GM21737 (cell line): ENCODE results near the gene RBMS1.

Experiments used
- ATAC-seq: cut with Tn5 transposase; IDR thresholded peaks from one replicate; pipeline ENCODE4 v1.9.1; 2021; ENCODE audit warnings: mild to moderate bottlenecking, moderate library complexity; ENCODE audit not compliant: unreplicated experiment

RBMS1 gene

DNA sequence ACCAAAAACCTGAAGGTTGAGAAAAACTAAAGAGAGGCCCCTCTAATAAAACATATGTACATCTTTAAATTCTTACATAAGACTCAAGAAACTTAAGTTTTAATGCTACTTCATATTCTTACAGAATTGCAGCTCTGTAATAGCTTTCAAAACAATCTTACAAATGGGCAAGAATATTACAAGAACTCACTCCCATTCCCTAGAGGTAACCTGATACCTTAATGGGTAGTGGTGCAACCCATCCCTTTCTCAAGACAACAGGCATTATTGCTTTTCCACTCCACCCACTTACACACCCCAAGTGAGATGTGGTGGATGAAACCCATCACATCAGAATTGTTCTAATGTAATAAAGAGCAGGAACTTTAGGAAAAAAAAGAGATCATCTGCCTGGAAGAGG lies 103.7 kb downstream of the RBMS1 start:
- ATAC-seq, result no peak

DNA sequence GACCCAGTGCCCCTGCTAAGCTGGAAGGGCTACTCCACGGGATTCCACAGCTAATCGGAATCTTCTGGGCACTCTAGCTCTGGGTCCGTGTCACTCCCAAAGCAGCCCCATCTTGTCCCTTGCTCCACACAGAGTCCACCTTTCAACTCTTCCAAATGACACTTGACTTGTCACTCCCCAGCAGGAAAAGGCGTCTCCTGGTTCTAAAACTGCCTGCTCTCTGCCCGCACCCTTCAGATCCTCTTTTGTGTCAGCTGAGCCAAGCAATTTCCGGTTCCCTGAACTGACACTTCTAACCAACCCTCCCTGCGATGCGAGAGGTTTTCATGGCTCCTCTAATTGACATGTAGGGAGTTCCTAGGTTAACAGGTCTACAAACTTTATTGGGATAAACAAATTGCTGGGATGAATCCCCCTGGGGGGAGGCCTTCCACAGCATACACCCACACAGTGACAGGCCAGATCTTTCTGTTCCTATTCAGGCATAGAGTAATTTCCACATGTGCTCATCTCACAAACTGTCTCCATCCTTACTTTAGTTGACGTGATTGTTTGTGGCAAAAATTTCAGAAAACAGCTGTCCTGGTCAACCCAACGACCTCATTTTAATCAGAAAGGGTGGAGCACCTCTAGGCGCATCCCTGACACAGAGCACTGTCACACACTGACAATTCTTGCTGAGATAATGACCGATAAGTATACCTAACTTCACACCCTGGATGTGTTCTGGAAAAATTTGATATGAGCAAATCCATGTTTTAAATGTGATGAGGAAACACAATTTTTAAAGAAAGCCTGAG lies 104.9 kb downstream of the RBMS1 start:
- no peak for ATAC-seq

DNA sequence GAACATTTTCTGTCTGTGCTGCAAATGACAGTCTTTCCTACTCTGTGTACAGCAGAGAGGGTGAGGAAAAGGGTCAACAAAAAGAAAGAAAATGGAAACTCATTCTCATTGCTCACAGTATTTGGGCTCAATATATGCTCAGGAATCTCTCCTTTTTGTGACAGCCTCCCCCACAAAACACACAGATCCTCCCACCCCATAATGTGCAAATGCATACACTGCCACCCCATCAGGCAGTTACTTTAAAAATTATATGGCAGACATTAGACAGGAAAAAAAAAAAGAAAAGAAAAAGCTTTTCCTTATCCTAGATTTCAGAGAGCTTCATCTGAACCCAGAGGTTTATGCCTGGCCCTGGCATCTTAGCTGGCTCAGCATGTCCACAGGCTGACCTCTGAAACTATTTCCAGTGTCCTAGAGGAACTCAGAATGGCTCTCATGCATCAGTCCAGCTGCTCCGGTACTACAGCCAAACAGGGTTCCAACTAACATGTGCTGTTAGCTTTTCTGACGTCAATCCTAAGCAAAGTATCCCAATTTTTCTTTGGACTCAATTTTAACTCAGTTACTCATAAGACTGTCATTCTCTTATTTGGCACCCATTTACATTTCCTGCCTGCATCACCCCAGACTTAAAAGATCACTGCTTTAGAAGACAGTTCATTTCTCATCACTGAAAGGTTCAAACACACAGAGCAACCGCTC lies 105.9 kb downstream of the RBMS1 start:
- ATAC-seq, result no peak

DNA sequence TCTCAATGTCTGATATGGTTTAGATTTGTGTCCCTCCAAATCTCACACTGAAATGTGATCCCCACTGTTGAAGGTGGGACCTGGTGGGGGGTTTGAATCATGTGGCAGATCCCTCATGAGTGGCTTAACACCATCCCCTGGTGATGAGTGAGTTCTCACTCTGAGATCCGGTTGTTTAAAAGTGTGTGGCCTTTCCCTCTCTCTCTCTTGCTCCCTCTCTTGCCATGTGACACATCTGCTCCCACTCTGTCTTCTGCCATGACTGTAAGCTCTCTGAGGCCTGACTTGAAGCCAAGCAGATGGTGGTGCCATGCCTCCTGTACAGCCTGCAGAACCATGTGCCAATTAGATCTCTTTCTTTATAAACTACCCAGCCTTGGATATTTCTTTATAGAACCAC lies 108.8 kb downstream of the RBMS1 start:
- no peak for ATAC-seq

DNA sequence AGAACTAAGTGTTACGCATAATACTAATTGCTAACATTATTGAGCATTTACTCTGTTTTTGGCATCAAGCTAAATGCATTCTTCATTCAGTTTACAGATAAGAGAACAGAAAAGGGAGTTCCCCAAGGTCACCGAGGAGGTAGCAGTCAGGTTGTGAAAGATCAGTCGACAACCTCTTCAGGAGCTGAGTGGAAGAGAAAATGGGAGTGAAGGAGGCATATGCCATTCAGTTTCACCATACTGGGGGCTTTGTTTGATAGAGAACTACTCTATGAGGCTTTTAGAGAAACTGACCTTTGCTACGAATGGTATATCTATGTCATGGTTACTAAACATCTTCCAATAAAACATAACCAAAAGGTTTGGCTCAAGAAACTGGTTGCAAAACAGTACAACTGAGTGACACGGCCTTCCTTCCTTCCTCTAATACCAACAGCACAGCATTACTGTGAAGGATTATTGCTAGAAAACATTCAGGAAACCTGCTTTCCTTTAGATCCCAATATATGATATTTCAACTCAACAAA lies 112.1 kb downstream of the RBMS1 start:
- no peak for ATAC-seq

DNA sequence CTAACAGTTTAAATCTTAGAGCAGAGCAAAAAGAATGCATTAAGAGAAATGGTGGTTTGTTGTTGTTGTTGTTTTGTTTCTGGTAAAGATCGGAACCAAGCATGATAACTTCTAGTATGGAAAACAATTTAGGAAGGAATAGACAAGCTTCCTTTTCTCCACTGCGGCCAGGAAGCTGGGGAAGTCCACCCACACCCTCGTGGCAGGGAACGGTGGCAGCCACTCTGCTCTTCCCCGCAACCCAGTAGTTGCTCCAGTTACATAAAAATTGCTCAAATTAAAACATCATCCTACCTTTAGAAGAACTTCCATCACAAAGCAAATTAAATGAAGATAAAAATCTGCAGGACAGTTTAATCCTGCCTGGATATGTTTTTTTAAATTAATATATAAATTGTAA lies 113.0 kb downstream of the RBMS1 start:
- no peak for ATAC-seq

DNA sequence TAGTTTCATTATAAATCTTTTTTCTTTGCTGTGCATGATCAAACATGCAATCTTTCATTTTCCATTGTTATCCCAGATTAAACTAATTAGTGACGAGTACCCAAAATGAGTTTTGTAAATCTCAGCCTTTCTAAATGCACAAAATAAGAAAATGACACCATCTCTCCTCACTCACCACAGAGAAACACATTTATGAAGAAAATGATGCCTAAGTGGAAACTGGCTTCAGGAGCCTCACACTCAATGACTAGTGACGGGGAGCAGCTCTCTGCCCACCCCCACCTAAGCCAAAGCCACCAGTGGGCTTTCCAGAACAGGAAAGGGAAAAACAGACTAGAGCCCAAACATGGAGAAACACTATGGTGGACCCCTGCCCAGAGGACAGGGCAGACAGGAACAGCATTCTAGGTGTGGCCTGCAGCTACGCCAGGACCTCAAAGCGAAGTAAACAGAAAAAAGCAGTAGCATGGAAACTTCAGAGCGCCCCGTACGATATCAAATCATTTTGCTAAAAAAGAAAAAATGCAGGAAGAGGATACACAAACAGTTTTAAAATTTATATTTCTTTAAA lies 113.5 kb downstream of the RBMS1 start:
- no peak for ATAC-seq

DNA sequence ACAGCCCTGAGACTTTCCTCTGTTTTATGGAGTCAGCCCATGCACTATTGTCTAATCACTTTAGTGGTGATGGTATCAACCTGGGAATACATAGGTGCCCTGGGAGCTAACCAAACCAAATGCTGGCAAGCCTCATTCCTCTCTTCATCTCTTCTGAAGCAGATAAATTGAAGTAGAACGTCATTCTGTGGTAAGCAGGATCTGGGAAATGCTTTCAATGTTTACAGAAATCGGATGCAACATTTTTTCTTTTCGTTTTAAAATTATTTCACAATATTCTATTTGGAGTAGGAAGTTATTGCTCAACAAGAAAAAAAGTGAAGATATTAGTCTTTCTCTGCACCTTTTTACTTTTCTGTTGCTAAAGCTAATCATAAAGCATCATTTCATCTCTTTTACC lies 114.2 kb downstream of the RBMS1 start:
- ATAC-seq, result no peak

DNA sequence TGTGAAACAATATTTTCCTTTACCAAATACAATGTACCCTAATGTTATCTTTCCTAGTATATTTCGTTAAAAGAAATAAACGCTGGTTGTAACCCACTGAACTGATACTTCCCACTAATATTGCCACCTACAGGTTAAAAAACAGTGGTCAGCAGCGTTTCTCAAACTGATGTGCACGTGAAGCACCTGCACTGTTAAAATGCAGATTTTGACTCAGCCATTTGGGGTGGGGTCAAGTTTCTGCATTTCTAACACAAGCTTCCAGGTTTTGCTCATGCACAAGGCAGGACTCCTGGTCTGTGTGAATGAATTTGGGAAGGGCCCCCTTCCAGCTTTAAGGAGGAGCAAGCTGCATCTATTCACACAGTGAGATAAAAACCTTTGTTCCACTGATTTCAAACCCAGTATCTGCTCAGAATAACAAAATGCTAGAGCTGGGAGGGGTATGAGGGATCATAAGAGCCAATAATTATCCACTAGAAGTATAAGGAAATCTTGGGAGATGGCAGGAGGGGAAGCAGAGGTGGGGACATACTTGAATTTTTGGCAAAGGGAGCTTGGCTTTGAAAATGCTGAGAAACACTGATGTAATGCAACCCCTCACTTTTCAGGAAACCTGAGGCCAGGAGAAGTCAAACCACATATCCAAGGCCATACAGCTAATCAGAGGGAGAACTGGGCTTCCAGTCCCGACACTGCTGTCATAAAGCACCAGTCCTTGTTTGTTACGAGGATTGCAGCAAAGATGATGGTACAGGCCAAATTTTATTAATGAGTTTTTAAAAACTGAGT lies 116.2 kb downstream of the RBMS1 start:
- no peak for ATAC-seq

DNA sequence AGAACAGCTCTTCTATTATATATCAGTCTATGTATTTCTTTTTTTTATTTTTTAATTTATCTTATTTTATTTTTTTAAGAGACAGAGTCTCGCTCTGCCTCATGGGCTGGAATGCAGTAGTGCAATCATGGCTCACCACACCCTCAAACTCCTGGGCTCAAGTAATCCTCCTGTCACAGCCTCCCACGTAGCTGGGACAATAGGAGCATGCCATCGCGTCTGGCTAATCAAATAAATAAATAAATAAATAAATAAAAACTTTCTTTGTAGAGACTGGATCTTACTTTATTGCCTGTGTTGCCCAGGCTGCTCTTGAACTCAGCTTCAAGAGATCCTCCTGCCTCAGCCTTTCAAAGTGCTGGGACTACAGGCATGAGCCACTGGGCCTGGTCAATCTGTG lies 117.0 kb downstream of the RBMS1 start:
- ATAC-seq, result no peak

DNA sequence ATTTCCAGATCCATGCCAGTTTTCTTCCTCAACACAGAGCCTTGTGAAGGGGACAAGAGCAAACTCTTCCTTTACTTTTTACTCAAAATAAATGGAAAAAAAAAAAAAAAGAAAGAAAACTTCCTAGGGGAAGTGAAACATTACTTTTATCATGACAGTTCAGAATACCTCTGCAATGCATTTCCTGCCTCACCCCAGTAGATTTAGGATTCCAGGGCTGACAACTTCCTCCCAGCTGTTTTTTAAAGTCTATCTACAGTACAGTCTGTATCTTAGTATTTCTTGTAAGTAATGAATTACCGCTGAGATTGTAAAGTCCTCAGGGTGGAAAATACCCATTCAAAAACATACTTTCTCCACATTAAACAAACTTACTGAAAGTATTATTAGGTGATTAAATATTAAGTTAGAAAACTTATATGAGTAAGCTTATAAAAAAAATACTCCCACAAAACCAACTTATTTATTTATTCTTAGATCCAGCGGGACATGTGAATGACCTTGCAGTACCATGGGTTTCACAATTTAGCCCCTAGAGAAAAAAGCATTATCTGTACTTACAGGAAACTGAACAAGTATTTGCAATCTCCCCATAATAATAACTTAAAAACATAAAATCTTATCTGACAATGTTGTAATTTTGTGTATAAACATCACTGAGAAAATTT lies 117.7 kb downstream of the RBMS1 start:
- no peak for ATAC-seq

DNA sequence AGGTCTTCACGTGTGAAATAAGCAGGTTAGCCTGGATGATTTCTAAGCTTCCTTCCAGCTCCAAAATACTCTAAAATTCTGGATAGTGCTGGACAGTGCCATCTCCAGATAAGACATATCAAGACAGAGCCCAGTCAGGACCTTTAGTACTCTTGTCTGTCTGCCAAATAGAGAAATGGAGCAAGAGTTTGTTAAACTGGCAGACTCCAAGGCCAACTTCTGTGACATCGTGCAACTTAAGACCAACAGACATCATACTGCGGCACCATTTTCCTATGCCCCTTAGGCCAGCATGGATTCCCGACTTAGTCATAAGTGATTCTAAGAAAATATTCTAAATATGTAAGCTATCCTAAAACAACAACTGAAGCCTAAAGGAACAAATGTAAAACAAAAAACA lies 118.6 kb downstream of the RBMS1 start:
- no peak for ATAC-seq

DNA sequence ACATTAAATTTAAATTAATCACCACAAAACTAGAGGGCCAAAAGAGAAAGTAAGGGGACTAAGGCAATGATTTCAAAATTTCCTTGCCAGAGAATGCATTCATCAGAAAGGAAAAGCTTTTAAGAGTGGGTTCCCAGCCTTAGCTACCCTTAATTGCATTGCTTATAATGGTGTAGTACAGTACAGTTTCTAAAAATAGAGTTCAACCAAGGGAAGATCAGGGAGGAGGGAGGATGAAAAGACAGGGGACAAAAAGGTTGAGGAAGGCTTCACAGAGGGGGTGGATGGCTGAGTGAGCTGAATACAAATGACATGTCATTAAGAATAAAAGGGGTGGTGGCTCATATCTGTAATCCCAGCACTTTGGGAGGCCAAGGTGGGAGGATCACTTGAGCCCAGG lies 119.9 kb downstream of the RBMS1 start:
- ATAC-seq, result no peak

DNA sequence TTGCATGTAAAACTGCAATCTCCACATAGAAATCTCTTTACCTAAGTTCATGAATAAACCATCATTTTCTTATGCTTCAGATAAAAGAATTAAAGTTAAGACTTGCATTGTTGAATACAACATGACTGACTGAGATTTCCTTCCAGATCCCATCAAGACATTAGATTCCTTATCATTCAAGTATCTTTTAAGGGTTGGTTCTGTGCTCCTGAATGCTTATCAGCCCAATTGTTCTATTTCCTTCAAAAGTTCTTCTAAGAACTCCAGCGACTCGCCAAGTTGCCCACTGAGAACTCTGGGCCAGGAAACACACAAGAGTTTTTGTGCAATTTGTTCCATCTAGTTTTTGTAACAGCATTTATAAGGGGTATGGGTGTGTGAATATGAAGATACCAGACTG lies 120.3 kb downstream of the RBMS1 start:
- ATAC-seq, result no peak

DNA sequence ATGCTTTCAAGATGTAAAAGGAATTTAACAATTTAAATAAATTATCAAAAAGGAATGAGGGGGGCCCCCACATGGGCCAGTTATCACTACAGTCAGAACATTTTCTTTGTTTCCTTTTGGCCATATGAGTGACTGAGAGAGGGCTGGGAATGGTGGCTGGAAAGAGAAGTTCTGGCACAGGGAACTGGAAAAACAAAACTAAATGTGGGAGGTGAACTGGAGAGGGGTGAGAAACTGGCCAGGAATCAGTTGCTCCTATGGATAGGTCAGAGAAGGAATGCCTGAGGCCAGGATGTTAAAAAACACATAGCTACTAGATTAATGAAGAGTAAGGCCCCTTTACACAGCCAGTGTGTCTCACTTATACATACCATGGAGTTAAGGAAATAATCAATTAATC lies 121.0 kb downstream of the RBMS1 start:
- ATAC-seq, result no peak

DNA sequence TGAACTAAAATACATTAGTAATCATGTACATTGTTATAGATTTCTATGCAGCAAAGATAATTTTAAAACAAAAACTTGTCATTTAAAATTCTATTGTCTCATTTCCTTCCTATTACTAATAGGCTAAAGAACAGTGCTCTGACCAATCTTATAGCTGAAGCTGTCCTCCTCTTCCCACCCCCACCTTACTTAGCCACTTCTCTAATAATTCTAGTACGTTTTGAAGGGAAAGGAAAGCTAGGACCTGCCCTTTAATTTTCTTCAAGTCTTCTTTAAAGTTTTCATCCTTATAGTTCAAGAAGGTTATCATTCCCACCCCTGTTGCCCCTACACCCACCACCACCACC lies 121.6 kb downstream of the RBMS1 start:
- ATAC-seq, result no peak

DNA sequence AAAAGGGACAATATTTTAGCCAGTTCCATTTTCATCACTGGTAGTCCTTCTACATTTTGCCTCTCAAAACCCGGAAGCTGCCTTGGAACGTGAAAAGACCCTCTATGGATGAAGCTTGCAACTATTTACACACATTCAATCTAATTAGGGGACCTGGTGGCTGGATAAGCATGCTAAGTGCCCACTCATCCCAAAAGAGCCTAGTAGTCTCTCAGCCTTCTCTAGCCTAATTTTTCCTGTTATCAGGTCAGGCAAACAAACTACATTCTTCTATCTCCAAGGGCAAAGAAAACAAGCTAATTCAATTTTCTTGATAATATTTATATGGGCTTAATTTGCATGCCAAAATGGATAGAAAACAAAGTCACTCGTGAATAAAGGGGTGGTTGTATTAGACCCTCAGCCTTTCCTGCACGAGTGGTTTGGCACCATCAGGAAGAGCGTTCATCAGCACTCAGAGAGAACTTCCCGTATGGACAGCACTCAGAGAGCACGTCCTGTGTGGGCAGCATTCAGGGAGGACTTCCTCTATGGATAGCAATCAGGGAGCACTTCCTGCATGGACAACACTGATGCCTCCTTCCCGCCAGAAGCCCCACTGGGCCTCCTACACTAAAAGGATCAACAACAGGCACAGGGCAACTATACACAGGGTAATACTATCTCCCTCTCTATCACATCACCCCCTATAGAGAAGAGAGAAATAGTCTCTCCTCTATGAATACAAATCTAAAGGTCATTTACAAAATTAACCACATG lies 122.2 kb downstream of the RBMS1 start:
- ATAC-seq, result no peak

DNA sequence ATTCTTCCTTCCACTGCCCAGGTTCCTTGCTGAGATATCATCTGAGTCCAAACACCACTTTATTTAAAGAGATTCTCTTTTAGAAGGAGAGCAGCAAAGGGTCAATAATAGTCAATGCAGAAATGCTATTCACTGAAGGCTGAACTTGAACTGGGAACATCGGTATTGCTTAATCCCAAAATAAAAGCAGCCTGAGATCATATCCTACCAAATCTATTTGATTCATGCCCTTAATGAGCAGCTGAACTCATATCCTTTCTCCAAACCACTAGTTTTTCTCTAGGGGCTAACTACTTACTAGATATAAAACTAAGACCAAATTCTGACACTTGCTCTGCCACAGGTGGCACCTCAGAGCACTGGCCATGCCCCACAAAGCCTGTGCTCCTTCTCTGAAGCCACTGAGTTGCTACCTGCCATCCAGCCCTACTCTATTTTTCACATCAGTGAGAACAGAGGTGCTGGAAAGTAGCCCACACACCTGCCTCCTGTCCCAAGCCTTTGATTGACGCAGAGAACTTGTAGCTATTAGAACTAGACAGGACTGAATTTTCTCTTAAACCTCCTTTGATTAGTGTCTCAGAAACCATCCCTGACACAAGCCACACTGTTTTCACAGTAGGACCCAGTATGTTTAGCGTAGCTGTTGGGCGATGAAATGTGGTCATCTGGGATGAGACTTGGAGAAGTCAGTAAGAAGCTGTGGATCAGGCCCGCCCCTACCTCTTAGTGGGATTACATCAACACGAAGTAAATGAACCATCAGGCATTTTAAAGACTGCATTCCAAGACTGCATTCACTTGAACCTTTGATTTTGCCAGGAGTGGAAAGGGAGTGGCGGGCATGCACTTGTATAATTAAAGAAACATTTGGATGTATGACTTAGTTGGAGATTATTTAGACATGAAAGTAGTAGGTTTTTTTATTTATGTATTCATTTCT lies 124.3 kb downstream of the RBMS1 start:
- ATAC-seq, result no peak

DNA sequence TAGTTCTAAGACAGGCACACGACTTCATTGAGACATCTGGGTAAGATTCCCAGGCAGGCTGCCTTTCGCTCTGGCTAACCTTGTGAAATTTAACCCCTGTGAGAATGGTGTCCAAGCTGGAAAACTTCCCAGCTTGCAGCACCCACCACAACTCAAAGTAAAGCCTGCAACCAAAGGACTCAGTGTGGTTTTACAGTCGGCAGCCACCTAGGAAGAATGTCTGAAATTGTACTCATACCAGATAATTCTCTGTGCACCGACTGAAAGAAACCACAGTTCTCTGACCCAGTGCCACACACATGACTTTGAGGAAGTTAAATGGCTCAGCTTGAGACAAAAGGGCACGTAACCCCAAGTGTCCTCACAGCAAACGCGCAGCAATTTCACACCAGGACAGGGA lies 125.7 kb downstream of the RBMS1 start:
- ATAC-seq, result no peak
